Right atrium auricular region (tissue), 2 donors: ENCODE results near the gene PDAP1. TPM values are rescaled to one million over a fixed set of nuclear protein-coding genes. Genes with fewer than 3 reads are reported as not detected.
"Not testable (repeated sequence)": the region's sequence is repeated elsewhere in the genome, so short reads cannot be mapped to it uniquely, and the experiment has no call there.

ENCODE experiments used
- DNase-seq: peaks from one replicate; pipeline ENCODE4 v3.0.0-alpha.2; 2019; ENCODE audit warnings: low spot score
- H3K27ac ChIP-seq, 2 donors: fragments of 200-600 bp; sonication (generic); 1 replicate in 1 of 2; 2 replicates in 1 of 2; pipeline ENCODE4 v1.5.1; 2016 to 2019
- H3K27me3 ChIP-seq, 2 donors: fragments of 200-600 bp; sonication (generic); one replicate each; pipeline versions ENCODE4 v1.5.1 to v1.6.0; 2017 to 2019
- H3K36me3 ChIP-seq: fragments of 200-600 bp; sonication (generic); one replicate; pipeline ENCODE4 v1.5.1; 2016
- H3K4me1 ChIP-seq, 2 donors: fragments of 200-600 bp; sonication (generic); one replicate each; pipeline versions ENCODE4 v1.5.1 to v1.6.0; 2017 to 2019
- H3K4me3 ChIP-seq, 2 donors: fragments of 200-600 bp; sonication (generic); 1 replicate in 1 of 2; 2 replicates in 1 of 2; pipeline ENCODE4 v1.5.1; 2017 to 2019; ENCODE audit warnings: mild to moderate bottlenecking in 1 of 2, moderate library complexity in 1 of 2
- H3K9me3 ChIP-seq, 2 donors: fragments of 200-600 bp; sonication (generic); one replicate each; pipeline ENCODE4 v1.5.1; 2019
- CTCF ChIP-seq, 2 donors: fragments of 200-600 bp; sonication (generic); IDR thresholded peaks; one replicate each; pipeline ENCODE4 v1.5.1; 2019; ENCODE audit warnings: antibody characterized with exemption in 2 of 2
- total RNA-seq, 2 donors: library from RNA; depleted of rRNA; stranded (reverse); fragments of >200 nt; gene quantifications; one replicate each; pipeline ENCODE4 v1.1.0, GENCODE V29; 2016

Gene PDAP1
- total RNA-seq, 2 donors from 2014 or later = 70.9 to 93.3 TPM

GRCh38 chr7:99383203-99383602 is 25.2 kb downstream of the PDAP1 start:
- Histone ChIP-seq H3K27ac (no peak overlapping the region), H3K4me1 (peaks cover 0 to 38% of the 10 kb centered on the region in 2 donors), H3K4me3 (no peak overlapping the region), H3K9me3 (no peaks in the 10 kb centered on the region), H3K36me3 (peaks cover 14% of the 10 kb centered on the region), H3K27me3 (no peaks in the 10 kb centered on the region)
- no peak for DNase-seq
- TF ChIP-seq CTCF (IDR thresholded peaks at IDR 0.05) = no peak

GRCh38 chr7:99381664-99382075 is 26.7 kb downstream of the PDAP1 start:
- H3K27me3 ChIP-seq = no peaks in the 10 kb centered on the region
- H3K9me3 ChIP-seq = no peaks in the 10 kb centered on the region
- DNase-seq = no peak
- peaks cover 0 to 40% of the 10 kb centered on the region in 2 donors for H3K4me1 ChIP-seq
- peaks cover 14% of the 10 kb centered on the region for H3K36me3 ChIP-seq
- H3K4me3 ChIP-seq = no peak overlapping the region
- H3K27ac ChIP-seq = no peak overlapping the region
- TF ChIP-seq CTCF (IDR thresholded peaks at IDR 0.05) = no peak

GRCh38 chr7:99380823-99381663 is 27.4 kb downstream of the PDAP1 start:
- TF ChIP-seq CTCF (IDR thresholded peaks at IDR 0.05) = no peak
- H3K36me3 ChIP-seq = peaks cover 11% of the 10 kb centered on the region
- H3K4me3 ChIP-seq = peak overlapping the region in 1 of 2 donors; percentile 24
- H3K9me3 ChIP-seq = no peaks in the 10 kb centered on the region
- H3K4me1 ChIP-seq = peaks cover 0 to 43% of the 10 kb centered on the region in 2 donors
- peak overlapping the region; percentile 80 to 81 for H3K27ac ChIP-seq
- no peak for DNase-seq
- H3K27me3 ChIP-seq = no peaks in the 10 kb centered on the region

GRCh38 chr7:99380032-99380822 is 28.2 kb downstream of the PDAP1 start:
- DNase-seq = no peak
- H3K36me3 ChIP-seq = peaks cover 11% of the 10 kb centered on the region
- no peaks in the 10 kb centered on the region for H3K27me3 ChIP-seq
- H3K4me3 ChIP-seq = peak overlapping the region in 1 of 2 donors; percentile 24
- TF ChIP-seq CTCF (IDR thresholded peaks at IDR 0.05) = no peak
- peaks cover 0 to 51% of the 10 kb centered on the region in 2 donors for H3K4me1 ChIP-seq
- no peaks in the 10 kb centered on the region for H3K9me3 ChIP-seq
- peak overlapping the region; percentile 80 to 81 for H3K27ac ChIP-seq

- H3K4me1 ChIP-seq = peaks cover 0 to 51% of the 10 kb centered on the region in 2 donors
- not testable (repeated sequence) for DNase-seq, H3K27me3 ChIP-seq, H3K9me3 ChIP-seq
- peak overlapping the region in 1 of 2 donors; percentile 24 for H3K4me3 ChIP-seq
- peak overlapping the region; percentile 80 to 81 for H3K27ac ChIP-seq
- peaks cover 11% of the 10 kb centered on the region for H3K36me3 ChIP-seq
Measured at GRCh38 chr7:99379693-99380031, 28.7 kb downstream of the PDAP1 start.

GRCh38 chr7:99379043-99379577 is 29.3 kb downstream of the PDAP1 start:
- Histone ChIP-seq H3K4me3 (peak overlapping the region in 1 of 2 donors; percentile 24), H3K9me3 (no peaks in the 10 kb centered on the region), H3K4me1 (peaks cover 0 to 54% of the 10 kb centered on the region in 2 donors), H3K36me3 (peaks cover 11% of the 10 kb centered on the region), H3K27ac (peak overlapping the region; percentile 80 to 81), H3K27me3 (no peaks in the 10 kb centered on the region)
- DNase-seq = peak; percentile 86
- no peak for TF ChIP-seq CTCF (IDR thresholded peaks at IDR 0.05)
